Pancreas (tissue), 10 donors: ENCODE results near the gene SPDYE4. TPM values are rescaled to one million over a fixed set of nuclear protein-coding genes. Genes with fewer than 3 reads are reported as not detected.

Experiments
- ATAC-seq, 4 donors: fragments of 200-7000 bp; cut with Tn5 transposase; one replicate each; pipeline versions ENCODE4 v1.8.0 to v1.9.1; 2020; ENCODE audit warnings: mild to moderate bottlenecking in 4 of 4, moderate library complexity in 4 of 4
- DNase-seq, 6 donors: peaks; one replicate each; pipeline ENCODE4 v3.0.0-alpha.2; 2020
- FAIRE-seq: peaks from 2 replicates; lab custom pipeline; 2012; peaks lifted over from hg19 to GRCh38; lab: Jason Lieb, UNC
- H3K27ac ChIP-seq, 4 donors: fragments of 200-600 bp; sonication (generic); 1 replicate in 3 of 4; 2 replicates in 1 of 4; pipeline versions ENCODE4 v1.5.0 to v1.8.0; 2020
- H3K27me3 ChIP-seq, 4 donors: fragments of 200-600 bp; one replicate each; pipeline ENCODE4 v1.8.0; 2021
- H3K36me3 ChIP-seq, 3 donors: fragments of 200-600 bp; sonication (generic) in 1 of 3; one replicate each; pipeline versions ENCODE4 v1.5.0 to v1.8.0; 2020 to 2021
- H3K4me1 ChIP-seq, 3 donors: fragments of 200-600 bp; one replicate each; pipeline ENCODE4 v1.8.0; 2021
- H3K4me3 ChIP-seq, 4 donors: fragments of 200-600 bp; sonication (generic) in 2 of 4; one replicate each; pipeline versions ENCODE4 v1.5.0 to v1.8.0; 2020 to 2021
- H3K9me3 ChIP-seq, 4 donors: fragments of 200-600 bp; one replicate each; pipeline ENCODE4 v1.8.0; 2021
- whole genome bisulfite sequencing, 2 donors: extraction: QIAGEN DNeasy Blood & Tissue Kit; methylation state at CpG; one replicate each; pipeline ENCODE4 v1.1.7; 2013; 5-methylcytosine and 5-hydroxymethylcytosine counted together
- intact Hi-C, 3 donors: fragments of 100-400 bp; cut with DNase I; formaldehyde crosslinking; loops; one replicate each; pipeline versions ENCODE4 v1.11.1 to v1.14.2; 2022
- polyA plus RNA-seq, 2 donors: library from polyadenylated mRNA; stranded (reverse); fragments of 200-250 nt; gene quantifications; one replicate each; pipeline ENCODE4 v1.2.3, GENCODE V29; 2013
- total RNA-seq, 6 donors: library from RNA; stranded (reverse); fragmentation: NEBNext Ultra II Directional in 4 of 6; extraction: Animal tissue kit (Norgen Biotek cat#: 25700) in 4 of 6; gene quantifications; one replicate each; pipeline versions ENCODE4 v1.2.1 to v1.2.4, GENCODE V29; 2021 to 2023
- TF ChIP-seq, protein P1 (sequence below), 4 donors: fragments of 200-600 bp; sonication (generic) in 3 of 4; IDR thresholded peaks; one replicate each; pipeline versions ENCODE4 v1.5.0 to v1.8.0; 2021; ENCODE audit warnings: antibody characterized with exemption in 4 of 4
- donor health status: healthy with polysubstance abuse.
- donor health status: DM: no; HTN: no; CAD: no; lungs with moderate emphysema.
- donor health status: DM: no; HTN: no; CAD: no.
- donor health status: control.
- donor health status: control.
- donor health status: Bipolar disorder and iron deficiency.
- donor health status: DM: yes; HTN: yes; CAD: no.
- donor health status: DM: no; HTN: no; CAD: no.
- donor health status: DM: no; HTN: no; CAD: no.
- donor health status: DM: yes; HTN: yes; CAD: no.

SPDYE4 gene
- total and polyA plus RNA-seq, 8 donors = 0.28 TPM; not detected in 7

DNA sequence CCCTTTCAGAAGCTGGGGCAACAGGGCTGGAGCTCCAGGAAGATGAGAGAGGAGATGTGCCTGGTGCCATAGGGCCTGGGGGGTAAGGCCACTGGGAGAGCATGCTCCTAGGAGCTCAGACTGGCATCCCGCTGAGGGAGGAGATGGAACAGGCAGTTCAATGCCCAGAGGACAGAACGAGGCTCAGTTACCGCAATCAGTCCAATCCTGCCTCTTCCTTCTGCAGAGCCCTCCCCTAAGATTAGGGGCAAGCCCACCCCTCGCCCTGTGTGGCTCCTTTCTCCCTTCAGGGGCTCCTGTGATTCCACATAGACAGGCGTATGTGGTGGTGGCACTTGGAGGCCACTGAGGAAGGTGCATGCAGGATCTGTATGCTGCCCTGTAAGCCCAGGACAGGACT, 16.1 kb downstream of the SPDYE4 start:
- no peaks in the 10 kb centered on the region for H3K36me3 ChIP-seq
- intact Hi-C loops = loop anchor here (10.0 kb wide), 2 partner anchors 327 to 337 kb away; no protein-coding TSS in a partner anchor
- no peak for FAIRE-seq
- DNase-seq = no peak
- no peaks in the 10 kb centered on the region for H3K9me3 ChIP-seq
- H3K27me3 ChIP-seq = no peaks in the 10 kb centered on the region
- no peak overlapping the region for H3K4me3 ChIP-seq
- no peak overlapping the region for H3K27ac ChIP-seq
- TF ChIP-seq, protein P1, sequence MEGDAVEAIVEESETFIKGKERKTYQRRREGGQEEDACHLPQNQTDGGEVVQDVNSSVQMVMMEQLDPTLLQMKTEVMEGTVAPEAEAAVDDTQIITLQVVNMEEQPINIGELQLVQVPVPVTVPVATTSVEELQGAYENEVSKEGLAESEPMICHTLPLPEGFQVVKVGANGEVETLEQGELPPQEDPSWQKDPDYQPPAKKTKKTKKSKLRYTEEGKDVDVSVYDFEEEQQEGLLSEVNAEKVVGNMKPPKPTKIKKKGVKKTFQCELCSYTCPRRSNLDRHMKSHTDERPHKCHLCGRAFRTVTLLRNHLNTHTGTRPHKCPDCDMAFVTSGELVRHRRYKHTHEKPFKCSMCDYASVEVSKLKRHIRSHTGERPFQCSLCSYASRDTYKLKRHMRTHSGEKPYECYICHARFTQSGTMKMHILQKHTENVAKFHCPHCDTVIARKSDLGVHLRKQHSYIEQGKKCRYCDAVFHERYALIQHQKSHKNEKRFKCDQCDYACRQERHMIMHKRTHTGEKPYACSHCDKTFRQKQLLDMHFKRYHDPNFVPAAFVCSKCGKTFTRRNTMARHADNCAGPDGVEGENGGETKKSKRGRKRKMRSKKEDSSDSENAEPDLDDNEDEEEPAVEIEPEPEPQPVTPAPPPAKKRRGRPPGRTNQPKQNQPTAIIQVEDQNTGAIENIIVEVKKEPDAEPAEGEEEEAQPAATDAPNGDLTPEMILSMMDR (IDR thresholded peaks at IDR 0.05) = no peak
- WGBS, 2 donors = 68 to 76% methylated on average over 5 of the region's 5 CpGs
- no peaks in the 10 kb centered on the region for H3K4me1 ChIP-seq
- no peak for ATAC-seq

DNA sequence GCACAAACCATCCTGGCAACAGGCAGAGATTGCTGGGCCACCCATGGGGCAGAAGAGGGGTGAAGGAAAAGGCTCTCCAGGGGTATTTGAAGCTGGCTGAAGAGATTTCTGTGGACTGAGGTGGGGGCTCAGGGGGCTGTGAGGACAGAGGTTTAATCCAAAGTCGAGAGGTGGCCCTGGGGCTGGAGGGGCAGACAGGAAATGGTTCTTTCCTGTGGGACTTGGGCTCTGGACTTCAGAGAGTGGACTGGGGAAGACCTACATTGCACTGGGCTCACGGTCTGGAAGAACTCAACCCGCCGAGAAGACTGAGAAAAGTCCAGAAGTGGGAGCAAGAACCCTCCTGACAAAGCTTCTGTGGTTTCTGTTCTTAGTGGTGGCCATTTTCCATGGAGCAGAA, 16.6 kb downstream of the SPDYE4 start:
- H3K27ac ChIP-seq = no peak overlapping the region
- no peaks in the 10 kb centered on the region for H3K4me1 ChIP-seq
- 57 to 59% methylated on average over 4 of the region's 4 CpGs for WGBS, 2 donors
- no peak overlapping the region for H3K4me3 ChIP-seq
- H3K27me3 ChIP-seq = no peaks in the 10 kb centered on the region
- intact Hi-C loops = loop anchor here (10.0 kb wide), 2 partner anchors 327 to 337 kb away; no protein-coding TSS in a partner anchor
- TF ChIP-seq, protein P1 (IDR thresholded peaks at IDR 0.05) = no peak
- FAIRE-seq = no peak
- ATAC-seq = no peak
- H3K36me3 ChIP-seq = no peaks in the 10 kb centered on the region
- H3K9me3 ChIP-seq = no peaks in the 10 kb centered on the region
- no peak for DNase-seq

DNA sequence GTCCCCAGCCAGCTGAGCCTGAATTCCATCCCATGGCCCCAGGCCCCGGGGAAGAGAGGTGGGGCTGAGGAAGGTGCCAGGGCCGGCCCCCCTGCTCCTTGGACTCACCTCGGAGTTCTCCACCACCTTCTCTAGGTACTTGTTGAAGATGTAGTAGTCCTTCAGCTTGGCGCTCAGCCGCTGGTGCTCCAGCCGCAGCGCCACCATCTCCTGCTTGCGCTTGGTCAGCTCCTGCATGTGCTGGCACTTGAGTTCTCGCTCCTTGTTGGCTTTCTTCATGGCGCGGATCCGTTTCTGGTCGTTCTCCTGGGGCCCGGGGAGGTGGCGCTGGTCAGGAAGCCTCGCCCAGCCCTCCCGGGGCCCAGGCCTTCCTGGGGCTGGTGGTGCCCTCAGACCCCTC, 17.0 kb downstream of the SPDYE4 start:
- H3K36me3 ChIP-seq = no peaks in the 10 kb centered on the region
- intact Hi-C loops = loop anchor here (10.0 kb wide), 2 partner anchors 327 to 337 kb away; no protein-coding TSS in a partner anchor
- FAIRE-seq (no peak), DNase-seq (no peak), ATAC-seq (no peak)
- TF ChIP-seq, protein P1 (IDR thresholded peaks at IDR 0.05) = no peak
- H3K4me3 ChIP-seq = no peak overlapping the region
- no peaks in the 10 kb centered on the region for H3K9me3 ChIP-seq
- no peaks in the 10 kb centered on the region for H3K27me3 ChIP-seq
- 83 to 88% methylated on average over 16 to 17 of the region's 17 CpGs for WGBS, 2 donors
- no peaks in the 10 kb centered on the region for H3K4me1 ChIP-seq
- H3K27ac ChIP-seq = no peak overlapping the region

DNA sequence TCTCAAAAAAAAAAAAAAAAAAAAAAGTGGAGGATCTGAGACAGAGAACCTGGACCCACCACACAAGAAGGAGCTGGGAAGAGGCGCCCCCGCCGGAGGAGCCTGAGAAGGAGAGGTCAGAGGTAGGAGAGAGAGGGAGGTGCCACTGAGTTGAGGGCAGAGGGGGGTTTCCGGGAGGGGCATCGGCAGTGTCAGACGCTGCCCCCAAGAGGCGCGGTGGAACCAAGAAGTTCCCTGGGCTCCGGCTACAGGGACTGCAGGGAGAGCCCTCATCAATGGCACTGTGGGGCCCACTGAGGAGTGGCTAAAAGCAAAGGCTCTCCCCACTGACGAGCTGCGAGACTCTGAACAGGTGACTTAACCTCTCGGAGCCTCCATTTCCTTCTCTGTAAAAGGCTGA, 17.9 kb downstream of the SPDYE4 start:
- Histone ChIP-seq H3K36me3 (no peaks in the 10 kb centered on the region), H3K4me3 (no peak overlapping the region), H3K27ac (no peak overlapping the region), H3K9me3 (no peaks in the 10 kb centered on the region), H3K27me3 (no peaks in the 10 kb centered on the region), H3K4me1 (no peaks in the 10 kb centered on the region)
- TF ChIP-seq, protein P1 (IDR thresholded peaks at IDR 0.05) = no peak
- FAIRE-seq (no peak), ATAC-seq (no peak), DNase-seq (no peak)
- 38 to 52% methylated on average over 12 of the region's 12 CpGs for WGBS, 2 donors
- intact Hi-C loops = loop anchor here (10.0 kb wide), 2 partner anchors 326 to 336 kb away; no protein-coding TSS in a partner anchor

DNA sequence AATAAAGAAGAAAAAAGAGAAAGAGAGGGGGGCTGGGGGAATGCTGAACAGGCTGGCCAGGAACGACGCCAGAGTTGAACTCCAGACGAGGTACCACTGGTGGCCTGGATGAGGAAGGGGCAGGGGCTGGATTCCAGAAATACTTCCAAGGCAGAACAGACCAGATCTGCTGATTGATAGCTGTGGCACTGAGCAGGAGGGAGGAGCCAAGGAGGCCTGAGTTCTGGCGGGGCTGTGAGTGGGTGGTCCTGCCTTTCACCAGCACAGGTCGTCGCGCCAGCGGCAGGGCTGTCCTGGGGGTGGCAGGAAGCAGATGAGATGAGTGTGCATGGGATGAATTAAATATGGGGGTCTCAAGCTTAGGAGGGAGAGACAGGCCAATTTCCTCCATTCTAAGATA, 19.2 kb downstream of the SPDYE4 start:
- WGBS, 2 donors = 30 to 43% methylated on average over 8 of the region's 8 CpGs
- intact Hi-C loops = no loop called here
- Histone ChIP-seq H3K36me3 (no peaks in the 10 kb centered on the region), H3K4me1 (no peaks in the 10 kb centered on the region), H3K4me3 (no peak overlapping the region), H3K9me3 (no peaks in the 10 kb centered on the region), H3K27ac (no peak overlapping the region), H3K27me3 (no peaks in the 10 kb centered on the region)
- TF ChIP-seq, protein P1 (IDR thresholded peaks at IDR 0.05) = no peak
- no peak for DNase-seq
- FAIRE-seq = no peak
- no peak for ATAC-seq
